Vagina (tissue), 2 donors: Measurements from ENCODE around the gene EMSY.

Experiments
- POLR2A ChIP-seq, 2 donors: fragments of 450-650 bp; IDR thresholded peaks; one replicate each; pipeline ENCODE4 v1.6.1; 2017; ENCODE audit warnings: antibody characterized with exemption in 2 of 2, mild to moderate bottlenecking in 2 of 2, moderate library complexity in 2 of 2
- POLR2AphosphoS5 ChIP-seq, 2 donors: sonication (generic); formaldehyde crosslinking; IDR thresholded peaks; one replicate each; pipeline ENCODE4 v1.9.0; 2017; ENCODE audit warnings: antibody characterized with exemption in 2 of 2, mild to moderate bottlenecking in 2 of 2, low read depth in 1 of 2; ENCODE audit not compliant: insufficient read depth in 1 of 2
- TF ChIP-seq, protein P1 (sequence below), 3 experiments: fragments of 450-650 bp in 2 of 3; fragments of 200-600 bp in 1 of 3; sonication (generic) in 1 of 3; IDR thresholded peaks; one replicate each; pipeline ENCODE4 v1.5.1; 2017 to 2019; ENCODE audit warnings: antibody characterized with exemption in 3 of 3, mild to moderate bottlenecking in 2 of 3, moderate library complexity in 2 of 3

DNA sequence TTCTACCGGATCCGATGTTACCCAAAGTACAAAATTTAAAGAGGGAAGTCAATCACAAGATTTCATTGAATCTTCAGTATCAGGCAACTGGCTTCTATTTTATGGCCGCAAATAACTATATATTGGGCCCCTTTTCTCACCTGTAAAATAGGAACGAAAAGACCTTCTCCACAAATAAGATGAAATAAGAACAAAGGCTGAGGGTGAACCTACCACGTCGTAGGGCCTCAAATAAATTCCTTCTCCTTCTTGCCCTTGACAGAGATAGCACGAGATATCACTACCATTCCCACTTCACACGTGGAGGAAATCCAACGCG lies 794 bp upstream of the EMSY start:
- TF ChIP-seq, protein P1, sequence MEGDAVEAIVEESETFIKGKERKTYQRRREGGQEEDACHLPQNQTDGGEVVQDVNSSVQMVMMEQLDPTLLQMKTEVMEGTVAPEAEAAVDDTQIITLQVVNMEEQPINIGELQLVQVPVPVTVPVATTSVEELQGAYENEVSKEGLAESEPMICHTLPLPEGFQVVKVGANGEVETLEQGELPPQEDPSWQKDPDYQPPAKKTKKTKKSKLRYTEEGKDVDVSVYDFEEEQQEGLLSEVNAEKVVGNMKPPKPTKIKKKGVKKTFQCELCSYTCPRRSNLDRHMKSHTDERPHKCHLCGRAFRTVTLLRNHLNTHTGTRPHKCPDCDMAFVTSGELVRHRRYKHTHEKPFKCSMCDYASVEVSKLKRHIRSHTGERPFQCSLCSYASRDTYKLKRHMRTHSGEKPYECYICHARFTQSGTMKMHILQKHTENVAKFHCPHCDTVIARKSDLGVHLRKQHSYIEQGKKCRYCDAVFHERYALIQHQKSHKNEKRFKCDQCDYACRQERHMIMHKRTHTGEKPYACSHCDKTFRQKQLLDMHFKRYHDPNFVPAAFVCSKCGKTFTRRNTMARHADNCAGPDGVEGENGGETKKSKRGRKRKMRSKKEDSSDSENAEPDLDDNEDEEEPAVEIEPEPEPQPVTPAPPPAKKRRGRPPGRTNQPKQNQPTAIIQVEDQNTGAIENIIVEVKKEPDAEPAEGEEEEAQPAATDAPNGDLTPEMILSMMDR (IDR thresholded peaks at IDR 0.05), result no peak
- TF ChIP-seq POLR2A (IDR thresholded peaks at IDR 0.05) (no peak), POLR2AphosphoS5 (IDR thresholded peaks at IDR 0.05; ENCODE audit: insufficient read depth in 1 of 2, low read depth in 1 of 2) (no peak)
